GM12874 (cell line): ENCODE data around the gene TBX4.

Experiments
- TF ChIP-seq, protein P1 (sequence below): IDR thresholded peaks from 2 replicates; pipeline ENCODE4 v1.5.1; 2011; ENCODE audit warnings: low read depth, mild to moderate bottlenecking, control low read depth, low read length, moderate library complexity; ENCODE audit not compliant: insufficient read depth

The TBX4 gene

DNA sequence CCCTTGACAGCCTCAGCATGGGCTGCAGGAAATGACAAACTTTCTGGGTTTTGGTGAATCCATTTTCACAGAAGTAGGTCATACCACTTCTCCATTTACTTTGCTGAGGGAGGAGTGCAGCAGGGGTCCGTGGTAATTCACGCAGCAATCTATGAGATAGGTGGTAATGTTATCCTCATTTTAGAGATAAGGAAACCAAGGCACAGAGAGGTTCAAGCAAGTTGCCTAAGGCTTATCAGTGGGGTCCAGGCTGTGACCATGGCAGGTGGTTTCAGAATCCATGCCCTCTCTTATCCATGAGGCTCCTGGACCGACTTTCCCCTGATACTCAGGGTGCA lies 12.6 kb downstream of the TBX4 start:
- TF ChIP-seq, protein P1, sequence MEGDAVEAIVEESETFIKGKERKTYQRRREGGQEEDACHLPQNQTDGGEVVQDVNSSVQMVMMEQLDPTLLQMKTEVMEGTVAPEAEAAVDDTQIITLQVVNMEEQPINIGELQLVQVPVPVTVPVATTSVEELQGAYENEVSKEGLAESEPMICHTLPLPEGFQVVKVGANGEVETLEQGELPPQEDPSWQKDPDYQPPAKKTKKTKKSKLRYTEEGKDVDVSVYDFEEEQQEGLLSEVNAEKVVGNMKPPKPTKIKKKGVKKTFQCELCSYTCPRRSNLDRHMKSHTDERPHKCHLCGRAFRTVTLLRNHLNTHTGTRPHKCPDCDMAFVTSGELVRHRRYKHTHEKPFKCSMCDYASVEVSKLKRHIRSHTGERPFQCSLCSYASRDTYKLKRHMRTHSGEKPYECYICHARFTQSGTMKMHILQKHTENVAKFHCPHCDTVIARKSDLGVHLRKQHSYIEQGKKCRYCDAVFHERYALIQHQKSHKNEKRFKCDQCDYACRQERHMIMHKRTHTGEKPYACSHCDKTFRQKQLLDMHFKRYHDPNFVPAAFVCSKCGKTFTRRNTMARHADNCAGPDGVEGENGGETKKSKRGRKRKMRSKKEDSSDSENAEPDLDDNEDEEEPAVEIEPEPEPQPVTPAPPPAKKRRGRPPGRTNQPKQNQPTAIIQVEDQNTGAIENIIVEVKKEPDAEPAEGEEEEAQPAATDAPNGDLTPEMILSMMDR = no peak

GRCh38 chr17:61465550-61466237 lies 13.5 kb downstream of the TBX4 start:
- TF ChIP-seq, protein P1 = no peak

GRCh38 chr17:61466246-61466645 lies 14.0 kb downstream of the TBX4 start:
- TF ChIP-seq, protein P1 = no peak

- TF ChIP-seq, protein P1 = no peak
These were observed 15.4 kb downstream of the TBX4 start for GRCh38 chr17:61467416-61468262.

GRCh38 chr17:61468263-61468907 lies 16.2 kb downstream of the TBX4 start:
- TF ChIP-seq, protein P1 = no peak

DNA sequence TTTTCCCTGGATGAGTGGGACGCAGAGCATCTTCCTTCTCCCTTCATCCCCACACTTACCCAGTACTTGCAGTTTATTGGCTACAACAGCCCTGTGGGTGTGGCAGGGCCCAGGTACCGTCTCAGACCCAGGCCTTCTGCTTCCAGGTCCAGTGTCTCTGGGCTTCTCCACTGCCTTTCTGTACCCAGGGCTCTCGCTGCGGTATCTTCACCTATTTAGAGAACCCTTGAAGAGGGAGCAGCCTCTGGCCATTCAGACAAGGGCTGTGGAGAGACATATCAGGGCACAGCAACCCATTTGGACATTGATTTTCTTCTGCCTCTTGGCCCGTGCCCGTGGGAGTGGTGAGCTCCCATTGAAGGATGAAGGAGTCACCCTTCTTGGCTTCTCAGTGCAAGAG lies 17.3 kb downstream of the TBX4 start:
- TF ChIP-seq, protein P1 = no peak

DNA sequence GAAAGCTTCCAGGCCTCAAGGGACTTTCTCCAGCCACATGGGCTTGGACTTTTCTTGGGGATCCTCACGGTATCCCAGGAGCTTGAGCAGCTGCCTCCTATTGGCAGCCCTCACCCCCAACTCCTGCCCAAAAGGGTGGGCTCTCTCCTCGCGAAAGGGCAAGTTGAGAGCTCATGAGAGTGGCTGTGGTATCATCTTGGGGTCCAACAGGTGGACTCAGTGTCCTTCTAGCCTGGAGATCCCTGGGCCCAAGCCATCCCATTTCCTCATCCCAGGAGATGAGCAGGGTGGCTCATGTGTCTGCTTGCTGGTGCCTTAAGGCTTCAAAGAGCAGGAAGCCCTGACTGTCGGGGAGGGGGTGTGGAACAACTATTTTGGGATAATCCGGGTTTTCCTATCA lies 17.7 kb downstream of the TBX4 start:
- TF ChIP-seq, protein P1 = no peak
